ENCODE data around the gene TENM3.

GRCh38 chr4:182818926-182819730, 575.9 kb downstream of the TENM3 start:
- TF ChIP-seq POLR2A (IDR thresholded peaks at IDR 0.05): no peak
- TF ChIP-seq CTCF (IDR thresholded peaks at IDR 0.05): no peak

Data from lower leg skin (tissue), 3 donors.